WTC11 (cell line): ENCODE results near the gene PSMB10. TPM values are rescaled to one million over a fixed set of nuclear protein-coding genes. Genes with fewer than 3 reads are reported as not detected.

Experiments
- ATAC-seq: fragments of 200-7000 bp; cut with Tn5 transposase; 2 replicates; pipeline ENCODE4 v1.10.0; 2021; ENCODE audit warnings: mild to moderate bottlenecking, moderate library complexity
- CTCF ChIA-PET: fragments of 300-600 bp; sonication (Branson Sonifier 250); formaldehyde crosslinking; loops from one replicate; lab custom pipeline; 2021; ENCODE audit warnings: antibody characterized with exemption; lab: Charles Lee
- POLR2A ChIA-PET: fragments of 350-600 bp; sonication (Branson Sonifier 250); formaldehyde crosslinking; loops from one replicate; lab custom pipeline; 2021; ENCODE audit warnings: antibody characterized with exemption; lab: Charles Lee
- DNase-seq: peaks from one replicate; pipeline ENCODE4 v3.0.0; 2021; ENCODE audit warnings: low spot score
- H3K27ac Mint-ChIP-seq: 2 replicates; pipeline ENCODE4 v1.8.0; 2021; ENCODE audit warnings: mixed read lengths
- H3K27me3 Mint-ChIP-seq: 2 replicates; pipeline ENCODE4 v1.8.0; 2021; ENCODE audit warnings: low read depth, mild to moderate bottlenecking, moderate library complexity, mixed read lengths
- H3K36me3 Mint-ChIP-seq: 2 replicates; pipeline ENCODE4 v1.8.0; 2021; ENCODE audit warnings: mixed read lengths
- H3K4me1 Mint-ChIP-seq: 2 replicates; pipeline ENCODE4 v1.8.0; 2022; ENCODE audit warnings: mixed read lengths
- H3K4me3 Mint-ChIP-seq: 2 replicates; pipeline ENCODE4 v1.8.0; 2021; ENCODE audit warnings: mild to moderate bottlenecking, moderate library complexity, mixed read lengths
- H3K9me3 Mint-ChIP-seq: 2 replicates; pipeline ENCODE4 v1.8.0; 2021; ENCODE audit warnings: mixed read lengths
- FOXP1 ChIP-seq: sonication (generic); formaldehyde crosslinking; IDR thresholded peaks from 2 replicates; pipeline ENCODE4 v1.8.0; 2022; ENCODE audit warnings: missing genetic modification reagents, mild to moderate bottlenecking, moderate library complexity, borderline replicate concordance
- IRF2 ChIP-seq: sonication (generic); formaldehyde crosslinking; IDR thresholded peaks from 2 replicates; pipeline ENCODE4 v1.8.0; 2022; ENCODE audit warnings: low read depth, missing genetic modification reagents, borderline replicate concordance
- OVOL2 ChIP-seq: fragments of 250-450 bp; sonication (Bioruptor Pico); IDR thresholded peaks from 2 replicates; pipeline ENCODE4 v1.9.0; 2021; ENCODE audit warnings: mild to moderate bottlenecking, borderline replicate concordance
- SMAD4 ChIP-seq: sonication (generic); formaldehyde crosslinking; IDR thresholded peaks from 2 replicates; pipeline ENCODE4 v1.8.0; 2022; ENCODE audit warnings: mild to moderate bottlenecking, missing genetic modification reagents
- ZNF121 ChIP-seq: sonication (generic); formaldehyde crosslinking; IDR thresholded peaks from 2 replicates; pipeline ENCODE4 v1.8.0; 2023; ENCODE audit warnings: missing genetic modification reagents
- ZNF423 ChIP-seq: fragments of 250-450 bp; sonication (Bioruptor Pico); IDR thresholded peaks from 2 replicates; pipeline ENCODE4 v2.1.2; 2022; ENCODE audit warnings: mild to moderate bottlenecking, moderate library complexity
- total RNA-seq: library from RNA; stranded (reverse); gene quantifications from 3 replicates; pipeline ENCODE4 v1.2.3, GENCODE V29; 2021
- TF ChIP-seq, protein P1 (sequence below): fragments of 250-450 bp; sonication (Bioruptor Pico); IDR thresholded peaks from 2 replicates; pipeline ENCODE4 v2.1.2; 2022; ENCODE audit warnings: mild to moderate bottlenecking, moderate library complexity
- TF ChIP-seq, protein P2 (sequence below): sonication (generic); formaldehyde crosslinking; IDR thresholded peaks from 2 replicates; pipeline ENCODE4 v1.8.1; 2023; ENCODE audit warnings: mild to moderate bottlenecking, missing genetic modification reagents, borderline replicate concordance
- TF ChIP-seq, protein P3 (sequence below): fragments of 200-600 bp; IDR thresholded peaks from 2 replicates; pipeline ENCODE4 v1.8.0; 2022; ENCODE audit warnings: antibody characterized with exemption

PSMB10 gene
- total RNA-seq, 1 experiment from 2014 or later, result 40.9 TPM

DNA sequence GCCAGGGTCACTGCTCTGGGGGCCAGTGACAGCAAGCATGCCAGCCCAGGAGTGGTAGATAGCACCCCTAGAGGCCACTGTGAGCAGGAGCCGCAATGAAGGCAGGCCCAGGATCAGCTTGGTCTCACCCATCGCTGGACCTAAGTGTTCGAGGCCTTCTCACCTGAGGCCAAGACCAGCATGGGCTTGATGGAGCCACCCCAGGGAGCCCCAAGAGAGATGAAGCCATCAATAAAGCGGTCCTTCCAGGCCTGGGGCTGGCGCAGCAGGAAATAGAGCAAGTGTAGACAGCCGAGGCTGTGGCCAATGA lies 5.5 kb upstream of the PSMB10 start:
- ATAC-seq (peak; percentile 83), DNase-seq (peak; percentile 78)
- TF ChIP-seq, protein P1, sequence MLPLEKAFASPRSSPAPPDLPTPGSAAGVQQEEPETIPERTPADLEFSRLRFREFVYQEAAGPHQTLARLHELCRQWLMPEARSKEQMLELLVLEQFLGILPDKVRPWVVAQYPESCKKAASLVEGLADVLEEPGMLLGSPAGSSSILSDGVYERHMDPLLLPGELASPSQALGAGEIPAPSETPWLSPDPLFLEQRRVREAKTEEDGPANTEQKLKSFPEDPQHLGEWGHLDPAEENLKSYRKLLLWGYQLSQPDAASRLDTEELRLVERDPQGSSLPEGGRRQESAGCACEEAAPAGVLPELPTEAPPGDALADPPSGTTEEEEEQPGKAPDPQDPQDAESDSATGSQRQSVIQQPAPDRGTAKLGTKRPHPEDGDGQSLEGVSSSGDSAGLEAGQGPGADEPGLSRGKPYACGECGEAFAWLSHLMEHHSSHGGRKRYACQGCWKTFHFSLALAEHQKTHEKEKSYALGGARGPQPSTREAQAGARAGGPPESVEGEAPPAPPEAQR (CRISPR knock-in tag), result no peak
- TF ChIP-seq OVOL2 (no peak), ZNF423 (CRISPR knock-in tag) (0 out of 2 replicates have a peak, but pooled peaks have one; percentile 50)
- TF ChIP-seq, protein P2, sequence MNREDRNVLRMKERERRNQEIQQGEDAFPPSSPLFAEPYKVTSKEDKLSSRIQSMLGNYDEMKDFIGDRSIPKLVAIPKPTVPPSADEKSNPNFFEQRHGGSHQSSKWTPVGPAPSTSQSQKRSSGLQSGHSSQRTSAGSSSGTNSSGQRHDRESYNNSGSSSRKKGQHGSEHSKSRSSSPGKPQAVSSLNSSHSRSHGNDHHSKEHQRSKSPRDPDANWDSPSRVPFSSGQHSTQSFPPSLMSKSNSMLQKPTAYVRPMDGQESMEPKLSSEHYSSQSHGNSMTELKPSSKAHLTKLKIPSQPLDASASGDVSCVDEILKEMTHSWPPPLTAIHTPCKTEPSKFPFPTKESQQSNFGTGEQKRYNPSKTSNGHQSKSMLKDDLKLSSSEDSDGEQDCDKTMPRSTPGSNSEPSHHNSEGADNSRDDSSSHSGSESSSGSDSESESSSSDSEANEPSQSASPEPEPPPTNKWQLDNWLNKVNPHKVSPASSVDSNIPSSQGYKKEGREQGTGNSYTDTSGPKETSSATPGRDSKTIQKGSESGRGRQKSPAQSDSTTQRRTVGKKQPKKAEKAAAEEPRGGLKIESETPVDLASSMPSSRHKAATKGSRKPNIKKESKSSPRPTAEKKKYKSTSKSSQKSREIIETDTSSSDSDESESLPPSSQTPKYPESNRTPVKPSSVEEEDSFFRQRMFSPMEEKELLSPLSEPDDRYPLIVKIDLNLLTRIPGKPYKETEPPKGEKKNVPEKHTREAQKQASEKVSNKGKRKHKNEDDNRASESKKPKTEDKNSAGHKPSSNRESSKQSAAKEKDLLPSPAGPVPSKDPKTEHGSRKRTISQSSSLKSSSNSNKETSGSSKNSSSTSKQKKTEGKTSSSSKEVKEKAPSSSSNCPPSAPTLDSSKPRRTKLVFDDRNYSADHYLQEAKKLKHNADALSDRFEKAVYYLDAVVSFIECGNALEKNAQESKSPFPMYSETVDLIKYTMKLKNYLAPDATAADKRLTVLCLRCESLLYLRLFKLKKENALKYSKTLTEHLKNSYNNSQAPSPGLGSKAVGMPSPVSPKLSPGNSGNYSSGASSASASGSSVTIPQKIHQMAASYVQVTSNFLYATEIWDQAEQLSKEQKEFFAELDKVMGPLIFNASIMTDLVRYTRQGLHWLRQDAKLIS (CRISPR knock-in tag), result 0 out of 2 replicates have a peak, but pooled peaks have one; percentile 29
- TF ChIP-seq, protein P3, sequence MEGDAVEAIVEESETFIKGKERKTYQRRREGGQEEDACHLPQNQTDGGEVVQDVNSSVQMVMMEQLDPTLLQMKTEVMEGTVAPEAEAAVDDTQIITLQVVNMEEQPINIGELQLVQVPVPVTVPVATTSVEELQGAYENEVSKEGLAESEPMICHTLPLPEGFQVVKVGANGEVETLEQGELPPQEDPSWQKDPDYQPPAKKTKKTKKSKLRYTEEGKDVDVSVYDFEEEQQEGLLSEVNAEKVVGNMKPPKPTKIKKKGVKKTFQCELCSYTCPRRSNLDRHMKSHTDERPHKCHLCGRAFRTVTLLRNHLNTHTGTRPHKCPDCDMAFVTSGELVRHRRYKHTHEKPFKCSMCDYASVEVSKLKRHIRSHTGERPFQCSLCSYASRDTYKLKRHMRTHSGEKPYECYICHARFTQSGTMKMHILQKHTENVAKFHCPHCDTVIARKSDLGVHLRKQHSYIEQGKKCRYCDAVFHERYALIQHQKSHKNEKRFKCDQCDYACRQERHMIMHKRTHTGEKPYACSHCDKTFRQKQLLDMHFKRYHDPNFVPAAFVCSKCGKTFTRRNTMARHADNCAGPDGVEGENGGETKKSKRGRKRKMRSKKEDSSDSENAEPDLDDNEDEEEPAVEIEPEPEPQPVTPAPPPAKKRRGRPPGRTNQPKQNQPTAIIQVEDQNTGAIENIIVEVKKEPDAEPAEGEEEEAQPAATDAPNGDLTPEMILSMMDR, result peak; percentile 63
- Mint-ChIP-seq H3K27ac (no peak overlapping the region), H3K9me3 (no peaks in the 10 kb centered on the region), H3K4me1 (peaks cover 7% of the 10 kb centered on the region), H3K27me3 (no peaks in the 10 kb centered on the region), H3K4me3 (no peak overlapping the region), H3K36me3 (peaks cover 14% of the 10 kb centered on the region)
- ChIA-PET CTCF (interaction anchor here (0.6 to 5.4 kb wide), 34 partner anchors 7 to 421 kb away, joined by 3 to 61 read pairs (median 6); partner anchors contain the start of genes DDX28, DUS2, NFATC3 and NRN1L), POLR2A (interaction anchor here (0.8 to 1.2 kb wide), 2 partner anchors 49 to 58 kb away, joined by 3 to 4 read pairs; partner anchors contain the start of gene PSKH1)

DNA sequence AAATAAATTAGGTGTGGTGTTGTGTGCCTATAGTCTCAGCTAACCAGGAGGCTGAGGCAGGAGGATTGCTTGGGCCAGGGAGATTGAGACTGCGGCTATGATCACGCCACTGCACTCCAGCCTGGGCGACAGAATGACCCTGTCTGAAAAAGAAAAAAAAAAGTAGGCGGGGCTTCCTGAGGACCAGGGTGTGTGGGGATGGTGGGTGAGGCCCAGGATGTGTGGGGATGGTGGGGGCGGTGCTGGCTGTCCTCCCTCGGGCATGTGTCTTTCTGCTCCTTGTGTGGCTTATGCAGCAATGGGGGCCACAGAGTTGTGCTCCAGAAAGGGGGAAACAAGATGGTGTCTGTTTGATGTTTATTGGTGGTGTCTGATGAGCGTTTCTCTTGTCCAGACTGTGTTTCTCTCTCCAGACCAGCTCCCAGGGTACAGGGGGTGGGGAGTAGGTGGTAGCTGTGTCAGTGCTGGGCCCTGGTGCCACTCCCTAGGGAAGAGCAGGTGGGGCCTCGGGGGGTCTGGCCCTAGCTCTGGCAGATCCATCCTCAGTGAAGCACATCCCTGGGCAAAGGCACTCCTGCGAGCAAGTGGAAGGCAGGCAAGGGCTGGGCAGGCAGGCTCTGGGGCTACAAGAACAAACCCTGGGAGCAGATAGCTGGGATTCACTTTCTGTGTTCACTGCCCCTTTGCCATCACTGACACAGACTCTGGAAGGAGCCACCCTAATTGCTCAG lies 5.0 kb upstream of the PSMB10 start:
- Mint-ChIP-seq H3K9me3 (no peaks in the 10 kb centered on the region), H3K27ac (0 out of 2 replicates have a peak overlapping the region, but pooled peaks have one; percentile 45), H3K27me3 (no peaks in the 10 kb centered on the region), H3K4me1 (peaks cover 11% of the 10 kb centered on the region), H3K4me3 (no peak overlapping the region), H3K36me3 (peaks cover 14% of the 10 kb centered on the region)
- DNase-seq, result no peak
- POLR2A ChIA-PET, result interaction anchor here (0.8 to 1.2 kb wide), 2 partner anchors 49 to 58 kb away, joined by 3 to 4 read pairs; partner anchors contain the start of gene PSKH1
- CTCF ChIA-PET, result interaction anchor here (0.6 to 5.4 kb wide), 35 partner anchors 7 to 421 kb away, joined by 3 to 61 read pairs (median 5); partner anchors contain the start of genes DDX28, DUS2, NFATC3 and NRN1L
- 0 out of 2 replicates have a peak, but pooled peaks have one; percentile 22 for TF ChIP-seq FOXP1 (CRISPR knock-in tag)
- TF ChIP-seq SMAD4, result no peak
- peak; percentile 7; the same call in 1 of the 2 replicates for ATAC-seq

DNA sequence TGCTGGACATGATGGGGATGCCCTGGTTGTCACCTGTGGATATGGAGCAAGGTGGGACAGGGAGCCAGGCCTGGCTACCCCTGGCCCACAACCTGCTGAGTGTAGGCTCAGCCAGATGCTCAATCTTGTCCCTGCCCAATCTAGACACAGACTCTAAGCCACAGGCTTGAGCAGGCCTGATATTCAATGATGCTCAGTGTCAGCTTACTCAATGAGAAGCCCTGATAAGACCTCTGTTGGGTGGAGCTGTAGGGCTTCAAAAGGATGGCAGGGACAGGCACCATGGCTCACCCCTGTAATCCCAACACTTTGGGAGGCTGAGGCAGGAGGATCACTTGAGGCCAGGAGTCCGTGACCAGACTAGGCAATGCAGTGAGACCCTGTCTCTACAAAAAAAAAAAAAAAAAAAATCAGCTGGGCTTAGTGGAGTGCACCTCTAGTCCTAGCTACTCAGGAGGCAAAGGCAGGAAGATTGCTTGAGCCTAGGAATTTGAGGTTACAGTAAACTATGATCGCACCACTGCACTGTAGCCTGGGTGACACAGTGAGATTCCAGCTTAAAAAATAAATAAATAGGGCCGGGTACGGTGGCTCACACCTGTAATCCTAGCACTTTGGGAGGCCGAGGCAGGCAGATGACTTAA lies 3.9 kb upstream of the PSMB10 start:
- H3K27me3 Mint-ChIP-seq, result no peaks in the 10 kb centered on the region
- H3K4me1 Mint-ChIP-seq, result peaks cover 11% of the 10 kb centered on the region
- ChIA-PET POLR2A (no interaction called here), CTCF (interaction anchor here (1.1 to 5.4 kb wide), 4 partner anchors 41 to 124 kb away, joined by 3 to 61 read pairs (median 8); partner anchors contain the start of genes NRN1L and PSKH1)
- no peak overlapping the region for H3K4me3 Mint-ChIP-seq
- peak; percentile 51; the same call in 1 of the 2 replicates for TF ChIP-seq ZNF121
- no peak for TF ChIP-seq IRF2 (CRISPR knock-in tag)
- H3K9me3 Mint-ChIP-seq, result no peaks in the 10 kb centered on the region
- H3K27ac Mint-ChIP-seq, result no peak overlapping the region
- no peak for ATAC-seq
- peaks cover 9% of the 10 kb centered on the region; the same call in 1 of the 2 replicates for H3K36me3 Mint-ChIP-seq
- DNase-seq, result no peak
